HG03097 (cell line): ENCODE results near the gene PLB1.
"Not testable (repeated sequence)": the region's sequence is repeated elsewhere in the genome, so short reads cannot be mapped to it uniquely, and the experiment has no call there.

ENCODE experiments used
- ATAC-seq: cut with Tn5 transposase; IDR thresholded peaks from one replicate; pipeline ENCODE4 v1.9.1; 2021; ENCODE audit not compliant: unreplicated experiment, low FRiP score

The PLB1 gene

GRCh38 chr2:28656937-28657615 is 161.2 kb downstream of the PLB1 start:
- ATAC-seq = no peak

- ATAC-seq = no peak
Measured at GRCh38 chr2:28658369-28658768, 162.5 kb downstream of the PLB1 start.

GRCh38 chr2:28659127-28659526 is 163.3 kb downstream of the PLB1 start:
- ATAC-seq = no peak

GRCh38 chr2:28661589-28662001 is 165.7 kb downstream of the PLB1 start:
- ATAC-seq = no peak

GRCh38 chr2:28662044-28662443 is 166.2 kb downstream of the PLB1 start:
- no peak for ATAC-seq

GRCh38 chr2:28662468-28663181 is 166.8 kb downstream of the PLB1 start:
- ATAC-seq = no peak

GRCh38 chr2:28663359-28663758 is 167.5 kb downstream of the PLB1 start:
- ATAC-seq = no peak

- no peak for ATAC-seq
Measured at GRCh38 chr2:28664120-28664842, 168.4 kb downstream of the PLB1 start.

GRCh38 chr2:28665041-28665704 is 169.3 kb downstream of the PLB1 start:
- ATAC-seq = no peak

- ATAC-seq = not testable (repeated sequence)
Measured at GRCh38 chr2:28665811-28666377, 170.0 kb downstream of the PLB1 start.

- ATAC-seq = no peak
Measured at GRCh38 chr2:28666496-28667184, 170.8 kb downstream of the PLB1 start.

- ATAC-seq = no peak
Measured at GRCh38 chr2:28667261-28667660, 171.4 kb downstream of the PLB1 start.

- no peak for ATAC-seq
Measured at GRCh38 chr2:28668106-28668814, 172.4 kb downstream of the PLB1 start.

GRCh38 chr2:28668880-28669279 is 173.0 kb downstream of the PLB1 start:
- no peak for ATAC-seq

GRCh38 chr2:28670856-28671255 is 175.0 kb downstream of the PLB1 start:
- no peak for ATAC-seq

- ATAC-seq = no peak
Measured at GRCh38 chr2:28673338-28673737, 177.5 kb downstream of the PLB1 start.

- no peak for ATAC-seq
Measured at GRCh38 chr2:28674062-28674712, 178.3 kb downstream of the PLB1 start.

GRCh38 chr2:28674713-28675068 is 178.8 kb downstream of the PLB1 start:
- ATAC-seq = no peak
